HG03432 (cell line): ENCODE data around the gene SIK2.

Source experiments
- ATAC-seq: cut with Tn5 transposase; IDR thresholded peaks from one replicate; pipeline ENCODE4 v1.9.1; 2021; ENCODE audit warnings: mild to moderate bottlenecking, moderate library complexity; ENCODE audit not compliant: unreplicated experiment

SIK2 gene

DNA sequence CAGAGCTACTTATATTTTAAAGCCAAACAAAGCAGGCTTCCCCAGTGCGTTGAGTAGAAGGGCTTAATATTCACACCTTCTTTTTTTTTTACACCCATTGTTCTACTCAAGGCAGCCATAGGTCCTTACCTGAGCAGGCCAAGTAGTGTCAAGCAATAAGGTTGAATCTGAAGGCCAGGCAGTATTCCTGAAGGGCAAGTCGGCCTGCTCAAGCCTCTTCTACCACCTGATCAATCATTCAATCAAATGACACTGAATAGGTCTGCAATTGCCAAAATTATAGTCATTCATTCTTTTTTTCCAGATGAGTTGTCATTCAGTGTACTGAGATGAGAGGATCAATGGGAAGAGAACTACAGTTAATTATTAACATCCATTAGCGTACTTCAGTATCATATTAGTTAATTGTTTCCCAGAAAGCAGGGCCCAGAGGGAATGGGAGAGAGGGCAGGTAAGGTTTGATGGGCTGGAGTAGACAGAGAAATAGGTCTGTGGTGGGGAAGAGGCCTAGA, 175.9 kb downstream of the SIK2 start:
- no peak for ATAC-seq

GRCh38 chr11:111779118-111779517, 176.9 kb downstream of the SIK2 start:
- no peak for ATAC-seq
